Progenitor cell of endocrine pancreas (in vitro differentiated cells): ENCODE results near the gene NSUN2. TPM values are rescaled to one million over a fixed set of nuclear protein-coding genes. Genes with fewer than 3 reads are reported as not detected.

Experiments
- DNase-seq: peaks from one replicate; pipeline ENCODE4 v3.0.0; 2021; ENCODE audit warnings: low spot score; ENCODE audit not compliant: unreplicated experiment
- H3K27ac Mint-ChIP-seq: 2 replicates; pipeline ENCODE4 v1.8.0; 2021; ENCODE audit warnings: mild to moderate bottlenecking, moderate library complexity, mixed read lengths
- H3K27me3 Mint-ChIP-seq: 2 replicates; pipeline ENCODE4 v1.8.0; 2021; ENCODE audit warnings: mixed read lengths
- H3K36me3 Mint-ChIP-seq: 2 replicates; pipeline ENCODE4 v1.8.0; 2022; ENCODE audit warnings: mixed read lengths; ENCODE audit not compliant: insufficient read depth
- H3K4me1 Mint-ChIP-seq: 2 replicates; pipeline ENCODE4 v1.8.0; 2021; ENCODE audit warnings: low read depth, mixed read lengths
- H3K4me3 Mint-ChIP-seq: 2 replicates; pipeline ENCODE4 v1.8.0; 2021; ENCODE audit warnings: low read depth, mild to moderate bottlenecking, moderate library complexity, mixed read lengths
- H3K9me3 Mint-ChIP-seq: 2 replicates; pipeline ENCODE4 v1.8.0; 2021; ENCODE audit warnings: low read depth, mixed read lengths
- total RNA-seq: library from RNA; stranded (reverse); gene quantifications from 2 replicates; pipeline ENCODE4 v1.2.1, GENCODE V29; 2021
- TF ChIP-seq, protein P1 (sequence below): fragments of 200-600 bp; sonication (generic); IDR thresholded peaks from one replicate; pipeline ENCODE4 v1.5.0; 2021; ENCODE audit warnings: antibody characterized with exemption, mild to moderate bottlenecking; ENCODE audit not compliant: unreplicated experiment

The NSUN2 gene
- total RNA-seq, 1 donor from 2014 or later, result 61.3 TPM

DNA sequence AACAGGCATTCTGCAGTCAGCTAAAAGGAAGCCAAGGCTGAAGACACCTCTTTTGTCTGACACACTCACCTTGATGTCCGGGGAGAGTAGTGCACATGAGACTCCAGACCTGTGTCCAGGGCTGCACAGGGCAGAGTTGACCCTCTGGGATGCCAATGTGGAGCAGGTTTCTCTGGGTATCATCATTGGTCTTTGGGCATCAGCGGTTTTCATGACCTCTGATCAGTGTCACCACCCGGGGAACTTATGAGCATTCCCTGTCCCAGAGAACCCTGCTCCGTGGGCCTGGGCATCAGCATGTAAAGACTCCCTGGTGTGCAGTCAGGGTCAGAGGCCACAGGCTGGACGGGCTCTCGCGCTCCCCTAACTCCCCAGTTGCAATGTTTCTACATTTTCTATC, 80.2 kb downstream of the NSUN2 start:
- Mint-ChIP-seq H3K4me1 (no peaks in the 10 kb centered on the region), H3K27ac (no peak overlapping the region), H3K27me3 (peaks cover 25% of the 10 kb centered on the region), H3K9me3 (no peaks in the 10 kb centered on the region), H3K4me3 (no peak overlapping the region), H3K36me3 (no peaks in the 10 kb centered on the region)
- DNase-seq, result no peak
- TF ChIP-seq, protein P1, sequence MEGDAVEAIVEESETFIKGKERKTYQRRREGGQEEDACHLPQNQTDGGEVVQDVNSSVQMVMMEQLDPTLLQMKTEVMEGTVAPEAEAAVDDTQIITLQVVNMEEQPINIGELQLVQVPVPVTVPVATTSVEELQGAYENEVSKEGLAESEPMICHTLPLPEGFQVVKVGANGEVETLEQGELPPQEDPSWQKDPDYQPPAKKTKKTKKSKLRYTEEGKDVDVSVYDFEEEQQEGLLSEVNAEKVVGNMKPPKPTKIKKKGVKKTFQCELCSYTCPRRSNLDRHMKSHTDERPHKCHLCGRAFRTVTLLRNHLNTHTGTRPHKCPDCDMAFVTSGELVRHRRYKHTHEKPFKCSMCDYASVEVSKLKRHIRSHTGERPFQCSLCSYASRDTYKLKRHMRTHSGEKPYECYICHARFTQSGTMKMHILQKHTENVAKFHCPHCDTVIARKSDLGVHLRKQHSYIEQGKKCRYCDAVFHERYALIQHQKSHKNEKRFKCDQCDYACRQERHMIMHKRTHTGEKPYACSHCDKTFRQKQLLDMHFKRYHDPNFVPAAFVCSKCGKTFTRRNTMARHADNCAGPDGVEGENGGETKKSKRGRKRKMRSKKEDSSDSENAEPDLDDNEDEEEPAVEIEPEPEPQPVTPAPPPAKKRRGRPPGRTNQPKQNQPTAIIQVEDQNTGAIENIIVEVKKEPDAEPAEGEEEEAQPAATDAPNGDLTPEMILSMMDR, result no peak

DNA sequence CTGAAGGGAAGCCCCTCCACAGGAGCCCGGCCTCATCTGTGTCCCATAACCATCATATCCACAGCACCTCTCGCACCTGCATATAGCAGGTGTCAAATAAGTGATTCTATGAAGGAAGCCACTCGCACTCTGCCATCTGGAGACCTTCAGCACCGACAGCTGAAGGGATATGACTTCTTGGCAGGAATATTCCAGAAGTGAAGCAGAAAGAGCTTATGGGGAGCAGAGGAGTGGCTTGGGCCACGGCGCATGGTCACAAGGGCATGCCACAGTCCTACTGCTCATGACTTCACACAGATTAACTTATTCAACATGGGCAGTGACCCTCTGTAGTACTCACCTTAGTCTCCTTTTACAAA, 80.9 kb downstream of the NSUN2 start:
- H3K36me3 Mint-ChIP-seq, result no peaks in the 10 kb centered on the region
- H3K4me1 Mint-ChIP-seq, result no peaks in the 10 kb centered on the region
- no peak overlapping the region for H3K27ac Mint-ChIP-seq
- peaks cover 4% of the 10 kb centered on the region for H3K9me3 Mint-ChIP-seq
- no peak for DNase-seq
- TF ChIP-seq, protein P1, result no peak
- no peak overlapping the region for H3K4me3 Mint-ChIP-seq
- peaks cover 31% of the 10 kb centered on the region for H3K27me3 Mint-ChIP-seq

DNA sequence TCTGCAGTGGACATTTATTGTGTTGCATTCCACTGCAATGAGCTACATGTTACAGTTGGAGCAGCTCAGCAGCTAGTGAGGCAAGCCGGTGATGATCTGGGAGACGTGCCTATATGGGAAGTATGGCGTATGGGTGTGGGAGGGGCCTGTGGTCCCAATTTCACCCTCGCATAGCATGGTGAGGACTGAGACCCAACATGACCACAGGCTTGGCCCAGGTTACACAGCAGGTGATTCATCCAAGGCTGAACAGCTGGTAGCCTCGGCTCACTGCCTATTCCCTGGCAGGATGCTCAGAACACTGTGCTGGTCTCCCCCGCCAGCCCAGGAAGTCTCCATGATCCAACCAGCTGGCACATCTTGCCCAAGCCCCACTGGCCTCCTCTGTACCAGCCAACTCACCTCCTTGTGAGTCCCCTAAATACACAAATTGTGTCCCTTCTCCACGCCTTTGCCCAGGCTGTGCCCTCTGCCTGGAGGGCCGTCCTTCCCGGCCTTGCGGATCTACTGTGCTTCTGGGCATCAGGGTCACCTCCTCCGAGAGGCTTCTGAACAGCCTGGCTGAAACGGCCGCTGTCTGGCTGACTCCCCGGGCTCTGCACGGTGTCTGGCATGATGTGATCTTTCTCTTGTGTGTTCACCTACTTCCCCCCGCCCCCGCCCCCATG, 81.4 kb downstream of the NSUN2 start:
- TF ChIP-seq, protein P1, result no peak
- peaks cover 2% of the 10 kb centered on the region for H3K4me1 Mint-ChIP-seq
- H3K4me3 Mint-ChIP-seq, result no peak overlapping the region

DNA sequence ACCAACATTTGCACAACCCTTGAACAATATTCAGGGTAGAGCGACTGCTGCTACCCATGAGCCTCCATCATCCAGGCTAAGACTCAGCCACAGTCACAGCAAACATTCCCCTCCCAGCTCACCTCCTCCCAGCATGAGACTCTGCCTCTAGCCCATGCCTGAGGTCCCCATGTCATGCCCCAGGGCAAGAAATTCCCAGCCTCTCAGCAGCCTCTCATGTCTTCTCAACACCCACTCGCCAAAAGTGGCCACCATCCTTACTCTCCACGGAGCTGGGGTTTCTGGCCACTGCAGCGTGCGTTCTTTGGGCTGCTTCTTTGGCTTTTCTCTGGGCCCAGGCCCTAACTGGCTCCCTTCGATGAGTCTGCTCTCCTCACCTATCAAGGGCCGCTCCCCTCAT, 82.2 kb downstream of the NSUN2 start:
- H3K4me3 Mint-ChIP-seq, result no peak overlapping the region
- no peak overlapping the region for H3K27ac Mint-ChIP-seq
- peaks cover 34% of the 10 kb centered on the region for H3K27me3 Mint-ChIP-seq
- TF ChIP-seq, protein P1, result no peak
- H3K36me3 Mint-ChIP-seq, result no peaks in the 10 kb centered on the region
- peaks cover 4% of the 10 kb centered on the region for H3K9me3 Mint-ChIP-seq
- no peak for DNase-seq
- H3K4me1 Mint-ChIP-seq, result peaks cover 8% of the 10 kb centered on the region

More for the DNA sequence above, 81.4 kb downstream of the NSUN2 start:
- DNase-seq, result no peak
- peaks cover 34% of the 10 kb centered on the region for H3K27me3 Mint-ChIP-seq
- H3K36me3 Mint-ChIP-seq, result no peaks in the 10 kb centered on the region
- H3K9me3 Mint-ChIP-seq, result peaks cover 4% of the 10 kb centered on the region
- no peak overlapping the region for H3K27ac Mint-ChIP-seq

Other genes with a start within 250 kb of the NSUN2 start
- 2.5 and 2.9 TPM in 2 replicates for gene UBE2QL1, start 184.2 kb downstream of the NSUN2 start, total RNA-seq
- gene SRD5A1, start 396 bp upstream of the NSUN2 start, total RNA-seq, result 22.2 and 24.8 TPM in 2 replicates
- 30.0 and 31.8 TPM in 2 replicates for gene TENT4A, start 80.4 kb upstream of the NSUN2 start, total RNA-seq